Uterus (tissue), 4 donors: ENCODE measurements around the gene ARRDC5. TPM values are rescaled to one million over a fixed set of nuclear protein-coding genes. Genes with fewer than 3 reads are reported as not detected.
"Not testable (repeated sequence)": the region's sequence is repeated elsewhere in the genome, so short reads cannot be mapped to it uniquely, and the experiment has no call there.

Source experiments
- DNase-seq, 2 donors: peaks; one replicate each; pipeline ENCODE4 v3.0.0-alpha.2; 2019 to 2020
- H3K27ac ChIP-seq, 2 donors: fragments of 200-600 bp; sonication (generic); 1 replicate in 1 of 2; 2 replicates in 1 of 2; pipeline ENCODE4 v1.5.1; 2016 to 2018
- H3K27me3 ChIP-seq, 2 donors: fragments of 200-600 bp; sonication (generic); one replicate each; pipeline ENCODE4 v1.5.1; 2018 to 2019; ENCODE audit warnings: control low read depth in 1 of 2
- H3K36me3 ChIP-seq, 2 donors: fragments of 200-600 bp; sonication (generic); one replicate each; pipeline ENCODE4 v1.5.1; 2019; ENCODE audit warnings: control low read depth in 1 of 2
- H3K4me1 ChIP-seq, 2 donors: fragments of 200-600 bp; sonication (generic); one replicate each; pipeline ENCODE4 v1.5.1; 2018 to 2019; ENCODE audit warnings: control low read depth in 1 of 2
- H3K4me3 ChIP-seq, 2 donors: fragments of 200-600 bp; sonication (generic); 1 replicate in 1 of 2; 2 replicates in 1 of 2; pipeline ENCODE4 v1.5.1; 2018 to 2019; ENCODE audit warnings: mild to moderate bottlenecking in 1 of 2
- H3K9me3 ChIP-seq, 2 donors: fragments of 200-600 bp; sonication (generic); one replicate each; pipeline ENCODE4 v1.5.1; 2019; ENCODE audit warnings: control low read depth in 1 of 2
- CTCF ChIP-seq, 4 experiments: fragments of 200-600 bp in 2 of 4; fragments of 450-650 bp in 2 of 4; sonication (generic) in 2 of 4; IDR thresholded peaks; one replicate each; pipeline ENCODE4 v1.5.1; 2016 to 2019; ENCODE audit warnings: antibody characterized with exemption in 4 of 4, mild to moderate bottlenecking in 2 of 4, moderate library complexity in 1 of 4
- POLR2A ChIP-seq, 2 donors: fragments of 450-650 bp; IDR thresholded peaks; one replicate each; pipeline ENCODE4 v1.6.1; 2016; ENCODE audit warnings: antibody characterized with exemption in 2 of 2, mild to moderate bottlenecking in 1 of 2, moderate library complexity in 1 of 2
- intact Hi-C: fragments of 100-400 bp; cut with DNase I; formaldehyde crosslinking; loops from one replicate; pipeline ENCODE4 v1.15.1; 2023; ENCODE audit warnings: low total_unique reads
- total RNA-seq, 4 donors: library from RNA; depleted of rRNA in 3 of 4; stranded (reverse); fragments of >200 nt in 3 of 4; gene quantifications; one replicate each; pipeline versions ENCODE4 v1.1.0 to v1.2.4, GENCODE V29; 2014 to 2023
- donor health status: DM: yes; HTN: yes; CAD: no.

Gene ARRDC5
- total RNA-seq, 4 donors from 2014 or later: 0.26 to 0.70 TPM; not detected in 2

GRCh38 chr19:4867534-4868285, 35.0 kb downstream of the ARRDC5 start, which contains the start of gene PLIN3:
PLIN3 (minus strand) TSS chr19:4867667; CDS start chr19:4861394, 6,273 bp downstream.
- Histone ChIP-seq H3K36me3 (no peaks in the 10 kb centered on the region), H3K27ac (peak within 1 kb of the TSS; percentile 69 to 82), H3K27me3 (no peaks in the 10 kb centered on the region), H3K4me3 (peak within 1 kb of the TSS; percentile 73), H3K4me1 (no peaks in the 10 kb centered on the region), H3K9me3 (no peaks in the 10 kb centered on the region)
- intact Hi-C loops: no loop called here
- peak in 1 of 4 experiments; percentile 10 for TF ChIP-seq CTCF (IDR thresholded peaks at IDR 0.05)
- TF ChIP-seq POLR2A (IDR thresholded peaks at IDR 0.05): peak; percentile 37 to 50
- DNase-seq: peak; percentile 96 to 98

DNA sequence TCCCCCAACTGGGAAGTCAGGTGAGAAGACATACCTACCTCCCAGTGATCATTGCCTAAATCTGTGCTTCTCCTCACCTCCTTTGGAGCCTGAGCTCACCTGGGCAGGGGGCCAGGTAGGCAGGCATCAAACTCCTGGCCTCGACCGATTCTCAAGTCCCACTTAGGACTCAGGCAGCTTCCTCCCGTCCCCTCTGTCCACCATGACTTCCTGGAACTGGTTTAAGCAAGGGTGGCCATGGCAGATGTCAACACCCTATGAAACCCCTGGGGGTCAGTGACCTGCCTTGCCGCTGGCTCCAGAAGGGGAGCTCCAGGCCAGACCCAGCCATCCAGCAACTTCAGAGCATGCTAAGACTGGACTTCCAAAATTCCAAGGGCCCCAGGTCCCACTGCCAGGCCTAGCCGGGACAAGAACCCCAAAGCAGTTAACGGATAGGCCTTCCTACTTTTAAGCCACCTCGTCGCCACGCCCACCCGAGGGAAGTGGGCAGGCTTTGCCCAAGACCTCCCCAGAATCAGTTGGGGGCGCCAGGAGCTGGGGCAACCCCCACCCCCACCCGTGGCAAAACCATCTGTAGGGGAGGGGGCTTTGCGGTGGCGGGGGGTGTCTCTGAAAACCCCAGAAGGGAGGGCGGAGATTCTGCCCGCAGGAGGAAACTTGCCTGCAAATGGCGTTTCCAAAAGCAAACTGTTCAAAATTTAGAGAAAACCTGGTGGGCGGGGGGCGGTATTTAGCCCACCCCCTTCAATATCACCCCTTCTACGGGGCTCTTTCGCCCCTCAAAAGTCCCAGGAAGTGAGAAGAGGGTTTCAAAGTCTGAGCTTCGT, 35.9 kb downstream of the ARRDC5 start:
- H3K9me3 ChIP-seq: no peaks in the 10 kb centered on the region
- TF ChIP-seq CTCF (IDR thresholded peaks at IDR 0.05) (peak in 1 of 4 experiments; percentile 5), POLR2A (IDR thresholded peaks at IDR 0.05) (no peak)
- H3K27me3 ChIP-seq: no peaks in the 10 kb centered on the region
- H3K36me3 ChIP-seq: no peaks in the 10 kb centered on the region
- peak overlapping the region; percentile 73 for H3K4me3 ChIP-seq
- intact Hi-C loops: no loop called here
- H3K4me1 ChIP-seq: no peaks in the 10 kb centered on the region
- H3K27ac ChIP-seq: peak overlapping the region; percentile 69 to 82
- peak; percentile 57 to 61 for DNase-seq

DNA sequence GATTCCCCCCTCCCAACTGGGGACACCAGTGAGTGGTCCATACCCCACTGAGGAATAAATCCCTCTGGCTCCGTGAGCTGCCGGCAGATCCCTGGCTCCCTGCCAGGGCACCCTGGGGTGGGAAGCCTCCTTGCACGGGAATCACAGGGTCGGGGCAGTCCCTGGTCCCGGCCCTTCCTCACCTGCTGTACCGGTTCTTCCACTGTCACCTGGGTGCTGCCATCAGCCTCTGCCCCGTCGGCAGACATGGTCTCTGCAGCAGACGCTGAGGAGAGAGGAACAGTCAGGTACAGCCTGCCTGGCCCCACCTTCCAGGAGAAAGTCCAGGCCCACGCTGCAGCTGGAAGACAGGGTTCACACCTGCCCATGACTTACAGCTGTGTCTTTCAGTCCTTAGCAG, 41.5 kb downstream of the ARRDC5 start:
- Histone ChIP-seq H3K4me1 (no peaks in the 10 kb centered on the region), H3K9me3 (no peaks in the 10 kb centered on the region), H3K36me3 (no peaks in the 10 kb centered on the region), H3K27ac (no peak overlapping the region), H3K27me3 (no peaks in the 10 kb centered on the region), H3K4me3 (no peak overlapping the region)
- DNase-seq: no peak
- intact Hi-C loops: no loop called here
- TF ChIP-seq POLR2A (IDR thresholded peaks at IDR 0.05) (no peak), CTCF (IDR thresholded peaks at IDR 0.05) (no peak)

DNA sequence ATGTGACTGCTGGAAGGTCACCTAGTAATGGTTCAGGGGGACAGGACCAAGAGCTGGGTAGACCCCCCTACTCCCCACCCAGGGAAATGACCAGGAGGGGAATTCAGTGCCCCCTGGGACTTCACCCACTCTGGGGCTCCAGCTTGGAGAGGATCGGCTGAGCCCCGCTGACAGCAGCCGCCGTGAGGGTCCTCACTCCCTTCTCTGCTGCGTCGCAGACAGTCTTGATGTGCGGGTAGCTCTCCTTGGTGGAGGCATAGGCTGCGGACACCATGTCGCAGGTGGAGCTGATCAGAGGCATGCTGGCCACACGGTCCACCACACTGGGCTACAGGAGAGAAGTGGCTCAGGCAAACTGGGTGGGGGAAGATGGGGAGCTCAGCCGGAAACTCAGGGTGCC, 43.0 kb downstream of the ARRDC5 start:
- Histone ChIP-seq H3K27me3 (no peaks in the 10 kb centered on the region), H3K4me3 (no peak overlapping the region), H3K4me1 (no peaks in the 10 kb centered on the region), H3K27ac (no peak overlapping the region), H3K9me3 (no peaks in the 10 kb centered on the region), H3K36me3 (no peaks in the 10 kb centered on the region)
- DNase-seq: no peak
- TF ChIP-seq CTCF (IDR thresholded peaks at IDR 0.05) (no peak), POLR2A (IDR thresholded peaks at IDR 0.05) (no peak)
- intact Hi-C loops: no loop called here

DNA sequence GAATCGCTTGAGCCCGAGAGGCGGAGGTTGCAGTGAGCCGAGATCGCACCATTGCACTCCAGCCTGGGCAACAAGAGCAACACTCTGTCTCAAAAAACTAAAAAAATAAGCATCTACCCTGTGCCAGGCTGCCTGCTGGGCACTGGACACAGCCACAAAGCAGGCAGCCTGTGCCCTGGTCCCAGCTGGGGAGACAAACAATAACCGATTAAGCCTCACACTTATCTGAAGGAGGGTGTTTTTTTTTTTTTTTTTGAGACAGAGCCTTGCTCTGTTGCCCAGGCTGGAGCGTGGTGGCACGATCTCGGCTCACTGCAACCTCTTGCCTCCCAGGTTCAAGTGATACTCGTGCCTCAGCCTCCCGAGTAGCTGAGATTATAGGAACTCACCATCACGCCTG, 46.2 kb downstream of the ARRDC5 start:
- DNase-seq, H3K27me3 ChIP-seq, H3K4me3 ChIP-seq, H3K36me3 ChIP-seq, H3K4me1 ChIP-seq, H3K27ac ChIP-seq, H3K9me3 ChIP-seq, intact Hi-C loops: not testable (repeated sequence)

DNA sequence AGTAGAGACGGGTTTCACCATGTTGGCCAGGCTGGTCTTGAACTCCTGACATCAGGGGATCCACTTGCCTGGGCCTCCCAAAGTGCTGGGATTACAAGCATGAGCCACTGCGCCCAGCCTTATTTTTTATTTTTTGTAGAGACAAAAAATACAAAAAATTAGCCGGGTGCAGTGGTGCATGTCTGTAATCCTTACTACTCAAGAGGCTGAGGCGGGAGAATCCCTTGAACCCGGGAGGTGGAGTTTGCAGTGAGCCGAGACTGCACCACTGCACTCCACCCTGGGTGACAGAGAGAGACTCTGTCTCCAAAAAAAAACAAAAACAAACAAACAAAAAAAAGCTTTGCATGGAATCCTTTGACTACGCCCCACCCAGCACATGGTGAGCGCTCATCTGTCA, 49.2 kb downstream of the ARRDC5 start:
- DNase-seq, H3K4me3 ChIP-seq, H3K36me3 ChIP-seq, intact Hi-C loops, H3K4me1 ChIP-seq, H3K27me3 ChIP-seq, H3K9me3 ChIP-seq, H3K27ac ChIP-seq: not testable (repeated sequence)
